Adipose tissue (tissue), 3 donors: ENCODE results near the gene AKT1S1. TPM values are rescaled to one million over a fixed set of nuclear protein-coding genes. Genes with fewer than 3 reads are reported as not detected.

ENCODE experiments used
- H3K27ac ChIP-seq: one replicate; pipeline ENCODE4 v1.5.1; 2013; ENCODE audit warnings: low read depth, low read length
- WGBS, 3 donors: extraction: QIAGEN DNeasy Blood & Tissue Kit; methylation state at CpG; one replicate each; pipeline ENCODE4 v1.1.7; 2013; 5-methylcytosine and 5-hydroxymethylcytosine counted together
- polyA plus RNA-seq, 3 donors: library from polyadenylated mRNA; stranded (reverse); fragments of 200-250 nt; gene quantifications; one replicate each; pipeline ENCODE4 v1.2.3, GENCODE V29; 2013
- donor health status: healthy with polysubstance abuse.
- donor health status: Bipolar disorder and iron deficiency.
- donor health status: healthy.

The AKT1S1 gene
- polyA plus RNA-seq, 3 donors, result 21.6 to 43.5 (median 41.7) TPM

DNA sequence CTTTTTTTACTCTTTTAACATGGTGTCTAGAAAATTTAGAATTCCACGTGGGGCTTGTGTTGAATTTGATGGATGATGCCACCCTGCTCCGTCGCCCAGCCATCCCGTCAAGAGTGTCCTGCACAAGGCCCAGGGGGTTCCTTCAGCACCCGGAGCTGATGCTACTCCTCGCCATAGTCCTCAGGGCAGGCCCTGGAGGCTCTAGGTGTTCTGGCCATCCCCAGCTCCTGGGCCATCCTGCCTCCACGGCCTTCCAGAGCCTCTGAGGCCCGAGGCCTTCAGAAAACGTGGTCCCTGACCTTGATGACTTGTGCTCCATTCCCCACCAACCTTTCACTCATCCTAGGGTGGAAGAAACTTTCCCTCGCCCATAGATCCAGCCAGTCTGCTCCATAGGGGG is 3.3 kb downstream of the AKT1S1 start:
- WGBS, 3 donors, result 76 to 89% (median 88%) methylated on average over 10 of the region's 10 CpGs
- H3K27ac ChIP-seq, result no peak overlapping the region

GRCh38 chr19:49873129-49873521 is 4.0 kb downstream of the AKT1S1 start:
- no peak overlapping the region for H3K27ac ChIP-seq
- WGBS, 3 donors, result 92 to 94% (median 92%) methylated on average over 6 to 29 of the region's 29 CpGs

DNA sequence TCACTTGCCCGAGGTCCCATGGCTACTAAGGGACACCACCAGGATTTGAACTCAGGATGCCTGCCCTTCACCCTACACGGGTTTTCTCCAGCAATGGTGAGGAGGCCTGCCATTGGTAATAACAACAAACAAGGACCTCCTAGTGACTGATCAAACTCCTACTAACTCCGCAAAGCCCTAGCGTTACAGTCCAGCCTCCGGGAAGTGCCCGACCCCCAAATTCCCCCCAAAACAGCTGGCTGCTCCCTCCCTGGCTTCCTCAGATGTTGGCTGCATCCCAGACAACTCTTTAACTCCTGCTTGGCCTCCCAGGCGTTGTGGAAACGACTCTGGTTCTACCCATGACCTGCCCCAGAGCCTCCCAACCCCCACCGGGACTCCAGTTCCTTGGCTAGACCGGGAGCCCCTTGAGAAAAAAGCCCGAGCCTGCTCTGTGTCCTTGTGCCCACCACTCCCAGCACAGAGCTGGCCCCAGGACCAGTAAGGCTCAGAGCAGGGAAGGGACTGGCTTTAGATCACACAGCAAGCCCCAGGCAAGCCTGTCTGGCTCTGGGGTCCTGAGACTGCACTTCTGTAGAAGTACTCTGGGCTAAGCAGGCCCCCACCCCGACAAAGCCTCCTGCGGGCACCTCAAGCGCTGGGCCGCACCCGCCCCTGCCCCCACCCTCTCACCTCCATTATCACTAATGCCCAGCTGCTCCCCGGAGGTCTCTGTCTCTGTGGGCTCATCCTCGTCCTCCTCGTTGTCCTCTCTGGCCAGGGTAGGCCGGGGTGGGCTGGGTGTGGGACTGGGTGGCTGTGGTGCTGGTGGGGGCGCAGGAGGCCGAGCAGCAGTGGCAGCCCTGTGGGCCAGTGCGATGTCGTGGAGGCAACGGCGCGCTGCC is 4.7 kb downstream of the AKT1S1 start:
- WGBS, 3 donors, result 85% methylated on average over 27 of the region's 27 CpGs
- H3K27ac ChIP-seq, result no peak overlapping the region

DNA sequence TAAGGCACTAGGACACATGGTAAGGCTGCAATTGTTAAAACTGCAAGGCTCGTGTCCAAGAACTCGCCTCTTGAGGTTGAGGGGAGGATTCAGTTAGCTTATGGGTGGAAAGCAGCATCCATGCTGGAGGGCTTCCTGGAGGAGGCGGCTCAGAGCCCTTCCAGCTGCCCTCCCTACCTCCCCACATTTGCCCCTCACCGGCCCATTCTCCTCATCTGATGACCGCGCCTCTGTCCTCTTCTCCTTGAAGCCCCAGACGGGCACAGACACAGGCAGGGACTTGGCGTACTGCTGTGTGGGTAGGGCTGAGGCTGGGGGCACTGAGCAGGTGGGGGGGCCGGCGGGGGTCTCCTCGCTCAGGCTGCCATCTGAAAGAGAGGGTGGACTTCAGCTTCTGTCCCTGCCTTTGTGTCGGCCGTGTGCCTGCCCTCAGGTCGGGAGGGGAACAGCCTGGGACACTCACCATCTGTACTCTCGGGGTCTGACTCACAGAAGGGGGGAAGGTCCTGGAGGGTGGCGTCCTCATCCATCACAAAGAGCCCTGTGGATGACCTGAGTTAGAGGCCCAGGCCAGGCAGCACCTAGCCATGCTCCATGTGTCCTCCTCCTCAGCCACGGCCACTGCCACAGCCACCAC is 5.7 kb downstream of the AKT1S1 start:
- WGBS, 3 donors, result 87 to 89% (median 88%) methylated on average over 17 of the region's 17 CpGs
- no peak overlapping the region for H3K27ac ChIP-seq

DNA sequence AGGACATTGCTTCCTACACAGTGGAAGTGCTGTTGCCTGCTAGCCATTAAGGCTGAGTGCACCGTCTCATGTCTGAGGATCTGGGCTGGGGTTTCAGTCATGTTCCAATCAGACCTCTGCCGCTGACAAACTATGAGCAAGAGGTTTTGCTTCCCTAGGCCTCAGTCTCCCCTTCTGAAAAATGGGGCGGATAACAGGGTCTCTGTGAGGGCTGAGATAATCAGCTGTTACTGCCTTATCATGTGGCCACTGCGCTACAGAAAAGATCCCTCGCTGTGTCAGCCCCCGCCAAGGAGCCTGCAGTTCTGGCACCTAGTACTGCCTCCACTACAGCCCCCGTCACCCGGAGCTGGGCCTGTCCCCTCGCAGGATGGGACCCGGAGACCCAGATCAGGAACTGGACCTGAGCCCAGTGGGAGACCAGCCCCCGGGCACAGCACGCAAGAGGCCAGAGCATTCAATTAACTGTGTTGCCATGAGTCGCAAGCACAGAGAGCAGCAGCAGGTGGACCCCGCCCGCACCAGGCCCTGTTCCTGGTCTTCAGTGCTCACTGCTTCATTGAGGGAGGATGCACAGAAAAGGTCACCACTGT is 6.8 kb downstream of the AKT1S1 start:
- H3K27ac ChIP-seq, result peak overlapping the region; percentile 18
- WGBS, 3 donors, result 71 to 82% (median 77%) methylated on average over 15 of the region's 15 CpGs

DNA sequence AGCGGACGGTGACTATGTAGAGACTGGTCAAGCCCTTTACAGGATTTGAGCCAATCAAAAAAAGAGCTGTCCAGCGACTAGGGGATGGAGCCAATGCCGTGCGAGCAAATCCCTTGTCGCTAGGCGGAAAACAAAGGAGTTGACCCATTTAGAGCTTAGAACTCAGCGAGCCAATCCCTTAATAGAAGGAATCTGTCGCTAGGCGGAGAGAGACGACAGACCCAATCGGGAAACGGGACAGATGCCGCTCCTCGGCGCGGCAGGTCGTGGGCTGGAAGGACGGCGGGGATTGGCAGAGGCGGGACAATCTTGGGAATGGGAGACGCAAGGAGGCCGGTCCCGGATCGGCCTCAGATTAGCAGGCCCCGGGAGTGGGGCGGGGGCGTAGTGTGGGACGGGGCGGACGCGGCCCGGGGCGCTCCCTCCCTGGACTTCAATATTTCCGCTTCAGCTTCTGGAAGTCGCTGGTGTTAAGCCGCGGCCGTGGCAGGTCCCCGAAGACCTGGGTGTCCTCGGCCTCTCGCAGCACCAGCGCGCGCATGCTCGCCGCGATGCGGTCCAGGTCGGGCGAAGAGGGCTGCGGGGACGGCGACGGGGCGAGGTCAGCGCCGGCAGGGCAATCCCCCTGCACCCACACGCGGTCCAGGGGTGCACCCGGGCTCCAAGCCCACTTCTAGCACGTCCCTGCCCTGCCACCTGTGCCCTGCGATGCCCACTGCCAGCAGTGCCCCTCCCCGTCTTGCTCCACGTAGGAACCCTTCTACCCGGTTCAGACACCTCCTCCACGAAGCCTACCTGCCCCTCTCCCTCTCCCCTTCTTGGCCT is 7.5 kb downstream of the AKT1S1 start:
- WGBS, 3 donors, result 1% methylated on average over 56 to 67 of the region's 67 CpGs
- H3K27ac ChIP-seq, result peak overlapping the region; percentile 18

GRCh38 chr19:49869009-49869483 is 8.1 kb downstream of the AKT1S1 start:
- peak overlapping the region; percentile 84 for H3K27ac ChIP-seq
- 0 to 2% (median 0%) methylated on average over 15 of the region's 15 CpGs for WGBS, 3 donors

- WGBS, 3 donors, result 0% methylated on average over 62 to 65 of the region's 65 CpGs
- H3K27ac ChIP-seq, result peak within 1 kb of the TSS; percentile 74
These were observed 10.0 kb downstream of the AKT1S1 start, which contains the start of gene PNKP for GRCh38 chr19:49866933-49867782. TSS of gene PNKP (minus strand) at chr19:49867576. CDS start at chr19:49867204, 372 bp downstream.

GRCh38 chr19:49864890-49865289 is 12.3 kb downstream of the AKT1S1 start:
- 85 to 91% (median 89%) methylated on average over 13 of the region's 13 CpGs for WGBS, 3 donors

DNA sequence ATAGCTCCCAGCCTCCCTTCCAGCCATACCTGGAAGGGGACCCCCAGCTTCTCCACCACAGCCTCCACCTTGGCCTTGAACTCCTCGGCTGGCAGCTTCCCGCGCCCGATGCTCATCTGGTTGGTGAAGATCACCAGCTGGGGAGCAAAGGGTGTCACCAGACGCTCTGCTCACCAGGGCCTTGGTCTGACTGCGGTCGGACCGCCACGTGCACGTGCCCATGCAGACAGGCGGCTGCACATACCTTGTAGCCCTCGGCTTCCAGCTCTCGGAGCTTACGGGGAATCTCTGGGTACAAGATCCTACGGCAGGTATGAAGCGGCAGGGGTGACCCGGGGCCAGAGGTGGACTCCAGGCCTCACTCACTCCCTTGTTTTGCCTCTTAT is 13.2 kb downstream of the AKT1S1 start:
- 83 to 95% (median 92%) methylated on average over 17 of the region's 17 CpGs for WGBS, 3 donors
- H3K27ac ChIP-seq, result no peak overlapping the region

More at GRCh38 chr19:49864890-49865289, 12.3 kb downstream of the AKT1S1 start:
- H3K27ac ChIP-seq, result no peak overlapping the region

GRCh38 chr19:49863254-49863934 is 13.8 kb downstream of the AKT1S1 start:
- WGBS, 3 donors, result 92 to 95% (median 94%) methylated on average over 20 to 24 of the region's 24 CpGs
- no peak overlapping the region for H3K27ac ChIP-seq

- H3K27ac ChIP-seq, result no peak overlapping the region
- 81 to 89% (median 87%) methylated on average over 41 to 49 of the region's 49 CpGs for WGBS, 3 donors
These were observed 14.5 kb downstream of the AKT1S1 start for GRCh38 chr19:49862391-49863253.

- no peak overlapping the region for H3K27ac ChIP-seq
- WGBS, 3 donors, result 86 to 87% (median 87%) methylated on average over 58 to 60 of the region's 60 CpGs
These were observed 15.4 kb downstream of the AKT1S1 start for GRCh38 chr19:49861541-49862378.

- H3K27ac ChIP-seq, result no peak overlapping the region
- WGBS, 3 donors, result 53 to 59% (median 55%) methylated on average over 12 to 13 of the region's 13 CpGs
These were observed 16.0 kb downstream of the AKT1S1 start for GRCh38 chr19:49861107-49861506.
